HG03558 (cell line): ENCODE results near the gene ARAP3.
"Not testable (repeated sequence)": the region's sequence is repeated elsewhere in the genome, so short reads cannot be mapped to it uniquely, and the experiment has no call there.

Source experiments
- ATAC-seq: cut with Tn5 transposase; IDR thresholded peaks from one replicate; pipeline ENCODE4 v1.9.1; 2021; ENCODE audit warnings: moderate number of reproducible peaks; ENCODE audit not compliant: unreplicated experiment; ENCODE audit errors: extremely low read depth

Gene ARAP3, protein sequence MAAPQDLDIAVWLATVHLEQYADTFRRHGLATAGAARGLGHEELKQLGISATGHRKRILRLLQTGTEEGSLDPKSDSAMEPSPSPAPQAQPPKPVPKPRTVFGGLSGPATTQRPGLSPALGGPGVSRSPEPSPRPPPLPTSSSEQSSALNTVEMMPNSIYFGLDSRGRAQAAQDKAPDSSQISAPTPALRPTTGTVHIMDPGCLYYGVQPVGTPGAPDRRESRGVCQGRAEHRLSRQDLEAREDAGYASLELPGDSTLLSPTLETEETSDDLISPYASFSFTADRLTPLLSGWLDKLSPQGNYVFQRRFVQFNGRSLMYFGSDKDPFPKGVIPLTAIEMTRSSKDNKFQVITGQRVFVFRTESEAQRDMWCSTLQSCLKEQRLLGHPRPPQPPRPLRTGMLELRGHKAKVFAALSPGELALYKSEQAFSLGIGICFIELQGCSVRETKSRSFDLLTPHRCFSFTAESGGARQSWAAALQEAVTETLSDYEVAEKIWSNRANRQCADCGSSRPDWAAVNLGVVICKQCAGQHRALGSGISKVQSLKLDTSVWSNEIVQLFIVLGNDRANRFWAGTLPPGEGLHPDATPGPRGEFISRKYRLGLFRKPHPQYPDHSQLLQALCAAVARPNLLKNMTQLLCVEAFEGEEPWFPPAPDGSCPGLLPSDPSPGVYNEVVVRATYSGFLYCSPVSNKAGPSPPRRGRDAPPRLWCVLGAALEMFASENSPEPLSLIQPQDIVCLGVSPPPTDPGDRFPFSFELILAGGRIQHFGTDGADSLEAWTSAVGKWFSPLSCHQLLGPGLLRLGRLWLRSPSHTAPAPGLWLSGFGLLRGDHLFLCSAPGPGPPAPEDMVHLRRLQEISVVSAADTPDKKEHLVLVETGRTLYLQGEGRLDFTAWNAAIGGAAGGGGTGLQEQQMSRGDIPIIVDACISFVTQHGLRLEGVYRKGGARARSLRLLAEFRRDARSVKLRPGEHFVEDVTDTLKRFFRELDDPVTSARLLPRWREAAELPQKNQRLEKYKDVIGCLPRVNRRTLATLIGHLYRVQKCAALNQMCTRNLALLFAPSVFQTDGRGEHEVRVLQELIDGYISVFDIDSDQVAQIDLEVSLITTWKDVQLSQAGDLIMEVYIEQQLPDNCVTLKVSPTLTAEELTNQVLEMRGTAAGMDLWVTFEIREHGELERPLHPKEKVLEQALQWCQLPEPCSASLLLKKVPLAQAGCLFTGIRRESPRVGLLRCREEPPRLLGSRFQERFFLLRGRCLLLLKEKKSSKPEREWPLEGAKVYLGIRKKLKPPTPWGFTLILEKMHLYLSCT (N-terminal part only)

GRCh38 chr5:141681695-141682641 is at the start of gene ARAP3:
Gene ARAP3, minus strand, starts transcription at chr5:141682230. Its CDS starts 1,744 bp downstream, at chr5:141680486.
- ATAC-seq = no peak

GRCh38 chr5:141729387-141730006 is 47.5 kb upstream of the ARAP3 start:
- ATAC-seq = no peak

- no peak for ATAC-seq
Observed at GRCh38 chr5:141725891-141726290, 43.9 kb upstream of the ARAP3 start.

DNA sequence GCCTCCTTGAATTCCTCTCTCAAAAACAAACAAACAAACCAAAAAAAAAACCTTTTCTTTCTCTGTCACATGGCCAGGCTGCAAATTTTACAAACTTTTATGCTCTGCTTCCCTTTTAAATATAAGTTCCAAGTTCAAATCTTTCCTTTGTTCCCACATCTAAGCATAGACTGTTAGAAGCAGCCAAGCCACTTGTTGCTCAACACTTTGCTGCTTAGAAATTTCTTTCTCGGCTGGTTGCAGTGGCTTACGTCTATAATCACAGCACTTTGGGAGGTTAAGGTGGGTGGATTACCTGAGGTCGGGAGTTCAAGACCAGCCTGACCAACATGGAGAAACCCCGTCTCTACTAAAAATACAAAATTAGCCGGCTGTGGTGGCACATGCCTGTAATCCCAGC is 43.1 kb upstream of the ARAP3 start:
- ATAC-seq = not testable (repeated sequence)

DNA sequence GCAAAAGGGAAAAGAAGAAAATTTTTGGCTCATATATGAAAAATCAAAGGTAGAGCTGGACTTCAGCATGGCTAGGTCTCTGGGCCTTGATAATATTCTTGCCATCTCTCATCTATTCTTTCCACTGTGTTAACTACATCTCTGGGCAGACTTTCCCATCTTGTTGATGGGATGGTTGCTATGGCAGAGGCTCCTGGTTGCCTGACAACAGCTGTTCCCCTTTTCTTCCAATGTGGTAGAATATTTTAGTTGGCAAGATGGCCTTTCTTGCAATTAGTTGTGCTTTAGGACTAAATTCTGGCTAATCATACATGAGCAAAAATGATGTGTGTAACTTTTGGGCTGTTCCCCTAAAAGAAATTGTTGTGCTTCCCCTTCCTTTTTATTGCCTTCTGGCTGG is 40.2 kb upstream of the ARAP3 start:
- ATAC-seq = no peak

DNA sequence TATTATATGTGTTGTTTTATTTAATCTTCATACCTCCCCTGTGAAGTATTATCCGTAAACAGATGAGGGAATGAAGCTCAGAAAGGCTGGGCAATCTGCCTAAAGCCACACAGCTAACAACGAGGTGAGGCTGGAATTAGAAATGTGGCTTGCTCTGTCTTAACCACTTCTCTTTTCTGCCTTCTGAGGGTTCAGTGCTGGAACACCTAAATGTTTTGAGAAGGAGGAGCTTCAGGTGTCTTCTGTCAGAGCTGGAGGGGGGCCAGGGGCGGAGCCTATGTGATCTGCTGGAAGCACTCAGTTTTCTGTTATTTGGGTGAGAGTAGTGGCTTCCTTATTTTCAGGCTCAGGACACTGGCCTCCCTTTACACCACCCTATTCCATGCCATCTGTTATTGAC is 35.0 kb upstream of the ARAP3 start:
- ATAC-seq = no peak

- no peak for ATAC-seq
Observed at GRCh38 chr5:141716468-141716867, 34.4 kb upstream of the ARAP3 start.

DNA sequence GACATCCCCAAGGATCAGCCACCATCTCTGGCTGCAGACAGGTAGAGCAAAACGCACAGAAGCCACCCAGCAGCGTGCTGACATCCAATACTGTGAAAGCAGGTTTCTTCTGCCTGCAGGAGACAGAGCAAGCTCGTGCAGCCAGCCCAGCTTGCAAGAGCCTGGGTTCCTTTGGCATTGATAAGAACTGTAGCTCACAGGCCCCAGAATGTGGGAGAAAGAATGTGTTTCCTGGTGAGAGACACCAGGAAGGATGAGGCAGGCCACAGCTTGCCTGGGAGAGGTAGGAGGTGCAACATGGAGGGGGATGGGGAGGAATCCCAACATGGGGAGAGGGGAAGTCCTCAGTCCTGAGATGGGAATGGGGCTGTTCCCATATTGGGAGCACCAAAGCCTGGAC is 34.0 kb upstream of the ARAP3 start:
- ATAC-seq = no peak

DNA sequence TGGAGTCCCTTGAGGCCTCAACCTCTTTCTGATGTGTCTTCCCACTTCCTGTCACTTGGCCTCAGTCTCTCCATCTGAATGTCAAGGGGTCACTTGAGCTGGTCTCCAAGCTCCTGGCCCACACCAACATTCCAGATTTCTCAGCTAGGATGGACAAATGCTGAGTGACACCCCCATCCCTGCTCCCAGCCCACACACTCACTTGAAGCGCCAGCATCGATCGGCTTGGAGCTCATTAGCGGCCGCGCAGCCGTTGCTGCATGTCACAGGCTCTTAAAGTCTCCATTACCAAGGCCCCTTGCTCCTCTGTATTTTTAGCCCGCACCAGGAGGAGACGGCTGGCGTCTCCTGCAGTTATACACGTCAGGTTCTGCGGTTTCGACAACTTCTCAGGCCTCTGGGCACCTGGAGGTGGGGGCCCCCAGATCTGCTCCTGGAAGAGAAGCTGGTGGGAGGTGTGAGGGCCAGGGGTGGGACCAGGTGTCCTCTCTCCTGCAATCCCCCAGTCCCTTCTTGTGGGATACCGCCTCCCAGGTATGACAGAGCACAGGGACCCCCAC is 33.4 kb upstream of the ARAP3 start:
- ATAC-seq = no peak

DNA sequence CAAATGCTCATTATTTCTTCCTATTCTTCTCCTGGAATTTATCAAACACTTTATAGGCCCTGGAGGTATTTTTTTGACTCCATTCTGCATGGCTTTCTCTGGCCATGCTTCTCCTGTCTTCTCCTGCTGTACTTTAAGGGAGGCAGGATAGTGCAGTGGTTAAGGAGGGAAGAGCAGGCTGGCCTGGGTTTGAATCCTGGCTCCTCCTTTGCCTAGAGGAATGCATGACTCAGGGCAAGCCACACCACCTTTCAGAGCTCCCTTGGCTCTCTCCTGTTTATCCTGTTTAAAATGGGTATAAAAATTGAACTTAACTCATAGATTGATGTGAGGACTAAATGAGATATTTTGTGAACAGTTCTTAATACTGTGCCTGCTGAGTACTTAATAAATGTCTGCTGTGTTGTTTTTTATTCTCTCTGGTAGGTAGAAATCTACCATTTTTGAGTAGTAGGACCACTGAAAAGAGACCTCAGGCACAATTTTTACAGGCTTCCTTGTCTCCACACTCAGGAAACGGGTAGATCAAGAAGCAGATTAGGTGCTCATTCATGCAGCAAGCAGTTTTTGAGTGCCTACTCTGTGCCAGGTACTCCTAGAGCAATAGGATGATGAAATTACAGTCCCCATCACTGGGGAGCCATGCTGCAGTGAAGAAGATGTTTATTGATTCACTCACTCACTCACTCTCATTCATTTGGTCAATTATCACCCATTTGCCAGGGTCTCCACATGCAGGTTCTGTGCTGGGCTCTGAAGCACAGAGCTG is 32.7 kb upstream of the ARAP3 start:
- no peak for ATAC-seq

- no peak for ATAC-seq
Observed at GRCh38 chr5:141713616-141714309, 31.7 kb upstream of the ARAP3 start.

- ATAC-seq = no peak
Observed at GRCh38 chr5:141711687-141712086, 29.7 kb upstream of the ARAP3 start.

DNA sequence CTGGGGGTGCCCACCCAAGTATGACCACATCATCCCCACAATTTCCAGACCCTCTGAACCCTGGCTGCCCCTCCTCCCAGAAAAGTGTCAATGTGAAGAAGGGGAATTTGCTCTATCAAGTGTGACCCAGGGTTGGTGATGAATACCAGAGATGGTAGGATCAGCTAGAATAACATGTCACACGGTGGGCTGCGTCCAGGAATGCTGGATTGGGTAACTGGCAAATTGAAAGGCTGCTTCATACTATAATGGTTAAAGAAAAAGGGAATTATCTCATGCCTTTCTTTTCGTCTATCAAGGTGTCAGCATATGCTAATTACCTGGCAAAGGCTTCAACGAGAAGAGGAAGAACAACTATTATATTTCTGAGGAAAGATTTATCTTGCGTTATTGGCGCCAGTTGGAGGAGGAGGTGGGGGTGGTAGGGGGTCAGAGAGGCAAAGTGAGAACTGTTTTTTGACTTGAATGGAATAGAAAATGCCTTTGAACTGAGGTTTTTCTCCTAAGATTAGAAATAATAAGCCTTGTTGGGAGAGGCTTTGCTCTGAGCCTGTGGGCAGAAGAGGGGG is 27.8 kb upstream of the ARAP3 start:
- ATAC-seq = no peak

- ATAC-seq = no peak
Observed at GRCh38 chr5:141708016-141708415, 26.0 kb upstream of the ARAP3 start.

DNA sequence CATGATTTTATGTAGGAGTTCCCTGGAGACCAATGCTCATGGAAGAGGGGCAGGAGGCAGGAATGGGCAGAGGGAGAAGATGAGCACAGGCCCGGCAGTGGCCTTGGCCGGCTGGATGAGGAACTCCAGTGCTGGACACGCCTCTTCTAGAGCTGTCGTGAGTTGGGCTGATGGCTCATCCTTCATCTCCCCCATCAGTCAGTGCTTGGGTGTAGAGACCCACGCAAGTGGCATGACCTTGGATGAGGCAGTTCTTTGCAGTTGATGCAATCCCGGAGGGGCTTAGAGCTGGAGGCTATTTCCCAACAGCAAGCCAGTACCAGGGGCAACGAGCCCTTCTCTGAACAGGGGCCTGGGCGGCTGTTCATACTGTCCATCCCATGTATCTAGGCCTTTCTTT is 25.5 kb upstream of the ARAP3 start:
- ATAC-seq = no peak

- ATAC-seq = no peak
Observed at GRCh38 chr5:141706121-141706520, 24.1 kb upstream of the ARAP3 start.

DNA sequence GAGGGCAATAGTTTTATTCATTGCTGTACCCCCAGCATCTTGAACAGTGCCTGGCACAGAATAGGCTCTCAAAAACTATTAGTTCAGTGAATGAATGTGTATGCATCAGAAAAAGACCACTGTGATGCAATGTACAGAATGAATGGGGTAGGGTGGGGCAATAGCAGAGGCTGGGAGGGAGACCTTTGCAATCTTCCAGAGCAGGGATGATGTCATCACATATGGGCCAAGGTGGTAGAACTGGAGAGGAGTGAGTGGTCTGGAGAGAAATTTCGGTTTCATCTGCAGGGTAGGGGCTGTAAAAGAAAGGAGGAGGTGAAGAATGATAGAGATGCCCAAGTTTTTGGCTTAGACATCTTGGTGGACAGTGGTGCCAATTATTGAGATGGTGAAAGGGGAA is 23.4 kb upstream of the ARAP3 start:
- no peak for ATAC-seq
